GM21529 (cell line): Measurements from ENCODE around the gene DHCR7.
"Not testable (repeated sequence)": the region's sequence is repeated elsewhere in the genome, so short reads cannot be mapped to it uniquely, and the experiment has no call there.

Source experiments
- ATAC-seq: cut with Tn5 transposase; IDR thresholded peaks from one replicate; pipeline ENCODE4 v1.9.1; 2021; ENCODE audit not compliant: unreplicated experiment

Gene DHCR7

DNA sequence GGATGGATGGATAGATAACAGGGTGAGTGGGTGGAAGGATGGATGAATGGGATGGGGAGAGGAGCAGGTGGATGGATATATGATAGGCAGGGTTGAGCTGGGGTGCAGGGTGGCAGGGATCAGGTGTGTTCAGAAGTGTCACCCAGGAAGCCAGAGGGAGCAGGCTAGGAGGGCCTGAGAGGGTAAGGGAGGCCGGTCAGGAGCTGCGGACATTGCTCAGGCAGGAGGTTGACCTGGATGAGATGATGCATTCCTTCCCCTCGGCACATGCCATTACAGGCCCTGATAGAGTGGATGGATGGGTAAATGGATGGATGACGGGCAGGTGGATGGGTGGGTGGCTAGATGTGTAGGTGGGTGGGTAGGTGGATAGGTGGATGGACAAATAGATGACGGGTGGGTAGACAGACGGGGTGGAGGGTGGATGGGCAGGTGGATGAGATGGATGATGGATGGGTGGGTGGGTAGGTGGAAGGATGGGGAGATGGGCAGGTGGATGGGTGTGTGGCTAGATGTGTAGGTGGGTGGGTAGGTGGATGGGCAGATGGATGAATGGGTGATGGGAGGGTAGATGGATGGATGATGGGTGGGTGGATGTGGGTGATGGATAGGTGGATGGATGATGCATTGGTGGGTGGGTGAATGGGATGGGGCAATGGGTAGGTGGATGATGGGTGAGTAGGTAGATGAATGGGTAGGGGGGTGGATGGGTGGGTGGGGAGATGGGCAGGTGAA is 8.0 kb downstream of the DHCR7 start:
- no peak for ATAC-seq

DNA sequence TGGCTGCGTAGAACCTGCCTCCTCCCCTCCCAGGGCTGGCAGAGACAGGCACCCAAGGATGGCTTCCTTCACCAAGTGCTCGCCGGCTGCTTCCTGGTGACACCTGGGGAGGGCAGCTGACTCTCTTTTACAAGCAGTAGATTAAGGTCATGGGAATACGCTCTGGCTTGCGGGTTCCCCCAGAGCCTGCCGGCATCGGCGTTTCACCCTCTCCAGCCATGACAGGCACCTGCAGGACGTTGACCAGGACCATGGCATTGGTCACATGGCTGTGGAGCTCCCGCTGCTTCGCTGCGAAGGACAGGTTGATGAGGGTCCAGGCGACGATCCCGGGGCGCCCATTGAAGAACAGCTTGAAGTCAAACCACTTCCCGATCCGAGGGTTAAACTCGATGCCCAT is 9.5 kb downstream of the DHCR7 start:
- no peak for ATAC-seq

DNA sequence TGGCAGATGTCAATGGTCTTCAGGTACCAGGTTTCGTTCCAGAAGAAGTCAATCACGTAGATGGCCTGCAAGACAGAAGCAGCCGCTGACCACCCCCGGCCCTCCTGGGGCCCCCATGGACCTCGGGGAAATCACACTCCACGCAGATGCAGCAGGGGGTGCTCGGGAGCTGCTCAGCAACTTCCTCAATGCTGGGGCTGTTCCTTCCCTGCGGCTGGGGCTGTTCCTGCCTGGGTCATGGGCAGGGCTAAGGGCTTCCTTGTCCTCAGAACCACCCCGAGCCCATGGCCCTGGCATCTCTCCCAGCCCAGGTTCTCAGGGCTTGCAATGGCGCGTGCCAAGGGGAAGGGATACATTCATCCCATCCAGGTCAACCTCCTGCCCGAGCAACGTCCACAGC is 10.3 kb downstream of the DHCR7 start:
- ATAC-seq = no peak

DNA sequence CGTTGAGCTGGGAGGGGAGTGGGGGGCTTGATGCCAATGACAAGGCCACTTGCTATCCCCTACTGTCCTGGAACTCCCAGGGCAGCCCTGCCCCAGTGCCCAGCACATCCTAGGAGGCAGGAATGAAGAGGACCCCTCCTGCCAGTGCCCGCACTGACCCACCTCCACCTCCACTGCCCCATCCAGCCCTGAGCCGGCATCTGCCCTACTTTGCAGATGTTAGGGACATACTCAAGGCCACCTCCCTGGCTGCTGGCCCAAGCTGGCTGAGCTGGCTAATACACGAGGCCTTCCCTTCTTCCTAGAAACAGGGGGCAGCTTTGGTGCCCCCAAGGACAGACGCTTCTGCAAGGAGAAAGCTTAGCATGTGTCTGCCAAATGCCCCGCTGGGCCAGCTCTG is 10.8 kb downstream of the DHCR7 start:
- ATAC-seq = no peak

DNA sequence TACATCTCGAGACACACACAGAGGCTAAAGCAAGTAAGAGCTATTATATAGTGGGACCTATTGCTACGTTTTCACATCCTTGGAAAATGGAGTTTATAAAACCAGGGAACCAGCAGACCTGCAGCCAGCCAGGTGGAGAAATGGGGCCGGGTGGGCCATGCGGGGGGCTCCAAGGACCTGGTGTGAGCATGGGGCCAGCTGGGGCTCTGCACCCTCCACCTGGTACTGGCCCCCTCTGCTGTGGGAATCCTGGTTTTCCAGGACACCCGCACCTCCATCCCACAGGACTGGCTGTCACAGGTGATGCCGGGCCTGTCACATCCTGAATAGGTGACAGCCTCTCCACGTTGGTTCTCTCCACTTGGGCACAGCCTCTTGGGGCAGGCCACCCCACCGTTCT is 11.3 kb downstream of the DHCR7 start:
- no peak for ATAC-seq

DNA sequence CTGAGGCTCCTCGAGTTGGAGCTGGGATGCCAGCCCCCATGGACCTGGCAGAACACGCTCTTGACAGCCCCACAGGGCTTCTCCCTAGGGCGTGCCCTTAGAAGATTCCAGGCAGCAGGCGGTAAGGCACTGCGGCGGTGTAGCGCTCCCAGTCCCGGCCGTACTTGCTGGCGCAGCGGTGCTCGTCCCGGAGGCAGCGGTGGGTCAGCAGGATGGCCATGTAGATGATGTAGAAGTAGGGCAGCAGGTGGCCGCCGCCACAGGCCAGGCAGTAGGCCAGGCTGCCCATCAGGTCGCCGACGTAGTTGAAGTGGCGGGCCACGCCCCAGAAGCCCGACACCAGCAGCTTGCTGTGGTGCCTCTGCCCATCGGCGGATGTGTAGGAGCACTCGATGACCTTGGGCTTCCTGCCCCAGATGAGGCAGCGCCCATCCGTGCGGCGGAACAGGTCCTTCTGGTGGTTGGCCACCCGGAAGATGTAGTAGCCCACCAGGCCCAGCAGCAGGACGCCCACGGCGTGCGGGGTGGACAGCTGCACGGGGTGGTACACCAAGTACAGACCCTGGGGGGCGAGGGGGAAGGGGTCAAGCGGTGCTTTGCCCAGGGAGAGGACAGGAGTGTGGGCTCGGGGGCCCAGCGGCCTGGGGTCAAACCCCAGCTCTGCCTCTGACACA is 12.8 kb downstream of the DHCR7 start:
- ATAC-seq = no peak

DNA sequence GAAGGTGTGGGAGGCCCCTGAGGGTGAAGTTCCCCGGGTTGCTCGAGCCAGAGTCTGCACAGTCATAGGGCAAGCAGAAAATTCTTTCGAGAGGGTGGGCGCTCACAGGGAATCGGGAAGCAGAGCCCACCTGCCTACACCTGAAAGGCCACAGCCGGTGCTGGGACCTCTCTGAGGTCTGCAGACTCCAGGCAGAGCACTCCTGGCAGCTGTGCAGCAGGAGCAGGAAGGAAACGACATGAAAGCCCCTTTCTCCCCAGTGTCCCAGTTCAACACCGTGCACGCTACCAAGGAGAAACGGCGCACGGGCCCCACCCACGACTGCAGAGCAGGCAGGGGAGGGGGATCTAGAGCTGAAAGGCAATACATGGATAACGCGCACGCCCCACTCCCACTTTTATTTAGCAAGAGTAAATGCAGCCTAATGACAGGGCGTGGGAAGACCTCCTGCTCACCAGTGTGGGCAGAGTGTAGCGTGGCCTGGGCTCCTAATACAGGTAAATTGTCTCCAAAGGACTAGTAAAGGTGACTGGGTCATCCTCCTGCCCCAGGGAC is 13.5 kb downstream of the DHCR7 start:
- ATAC-seq = no peak

DNA sequence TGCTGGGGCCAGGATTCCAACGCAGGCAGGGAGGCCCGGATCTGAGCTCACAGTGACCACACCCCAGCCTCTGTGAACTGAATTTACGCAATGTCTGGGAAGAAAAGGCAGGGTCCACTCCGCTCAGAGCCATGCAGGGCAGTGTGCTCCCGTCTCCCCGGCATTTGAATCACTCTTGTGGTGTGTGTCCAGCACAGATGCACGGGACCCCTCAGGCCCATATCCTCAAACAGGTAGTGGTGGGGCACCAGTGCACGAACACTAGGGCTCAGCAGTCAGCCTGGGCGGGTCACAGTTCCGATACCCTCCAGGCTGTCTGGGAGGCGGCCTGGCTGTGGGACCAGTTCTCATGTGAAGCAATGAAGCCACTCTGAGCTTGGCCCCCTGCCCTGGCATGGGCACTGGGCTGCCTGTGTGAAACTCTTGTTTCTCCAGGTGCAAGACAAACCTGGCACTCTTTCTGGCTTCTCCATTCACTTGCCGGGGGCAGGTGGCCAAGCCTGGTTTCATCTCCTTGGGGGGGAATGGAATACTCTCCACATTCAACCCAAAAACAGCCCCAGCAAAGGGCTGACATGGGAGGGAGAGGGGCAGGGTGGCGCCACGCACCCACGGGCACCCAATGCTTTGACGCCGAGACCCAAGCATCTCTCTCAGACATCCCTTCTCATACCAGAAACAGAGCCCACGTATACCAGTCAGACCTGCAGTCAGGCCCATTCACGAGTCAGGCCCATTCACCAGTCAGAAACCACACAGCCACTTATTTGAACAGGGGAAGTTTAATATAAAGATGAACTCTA is 14.3 kb downstream of the DHCR7 start:
- ATAC-seq = no peak

DNA sequence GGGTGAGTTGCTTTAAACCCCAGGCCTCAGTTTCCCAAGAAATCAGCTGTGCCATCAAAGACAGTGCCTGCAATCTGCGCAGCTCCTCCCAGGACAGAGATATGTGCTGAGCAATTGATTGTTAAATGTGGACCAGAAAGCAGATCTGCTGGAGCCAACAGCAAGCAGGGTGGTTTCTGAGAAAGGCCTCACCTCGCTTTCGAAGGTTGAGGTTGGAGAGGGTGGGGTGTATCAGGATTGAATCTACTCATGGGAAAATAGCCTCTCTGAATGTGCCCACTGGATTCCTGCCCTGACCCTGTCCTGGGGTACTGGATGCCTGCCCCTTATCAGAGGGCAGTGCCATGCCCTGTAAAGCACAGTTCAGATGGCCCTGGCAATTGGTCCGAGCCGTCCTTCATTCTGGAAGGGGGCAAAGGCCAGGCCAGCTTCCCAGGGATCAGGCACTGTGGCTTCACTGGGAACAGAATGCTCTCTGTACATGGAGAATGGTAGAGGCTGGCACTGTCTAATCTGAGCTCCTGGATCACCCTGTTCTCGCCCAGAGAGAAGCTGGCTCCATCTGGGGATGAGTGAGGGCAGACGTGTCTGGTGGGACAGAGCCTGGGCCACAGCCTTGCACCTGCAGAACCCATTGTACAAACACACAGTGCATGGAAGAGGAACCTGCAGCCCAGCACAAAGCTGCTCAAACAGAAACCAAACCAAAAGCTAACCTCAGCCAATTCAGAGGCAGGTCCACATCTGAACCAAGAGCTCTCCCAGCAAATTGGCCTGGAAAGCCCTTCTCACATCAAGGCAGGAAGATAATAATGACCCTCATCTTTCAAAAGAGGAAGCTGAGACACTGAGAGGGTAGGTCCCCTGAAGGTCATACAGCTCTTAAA is 15.2 kb downstream of the DHCR7 start:
- ATAC-seq = no peak

DNA sequence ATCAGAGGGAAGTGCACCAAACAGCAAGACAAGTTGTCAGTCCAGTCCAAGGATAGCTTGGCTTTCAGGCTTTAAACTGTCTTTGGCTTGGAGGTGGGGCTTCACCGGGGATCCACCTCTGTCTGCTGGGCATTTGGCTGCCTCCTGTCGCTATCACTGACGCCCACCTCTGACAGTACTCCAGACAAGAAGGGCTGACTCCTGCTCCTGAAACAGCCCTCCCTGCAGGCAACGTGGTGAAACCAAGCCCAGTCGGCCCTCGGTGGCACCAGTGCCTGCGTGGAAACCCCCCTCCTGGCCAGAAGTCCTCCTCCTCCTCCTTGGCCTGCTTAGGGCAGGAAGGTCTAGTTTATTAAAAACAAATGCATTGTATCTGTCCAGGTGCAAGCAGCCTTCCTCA is 16.9 kb downstream of the DHCR7 start:
- no peak for ATAC-seq

DNA sequence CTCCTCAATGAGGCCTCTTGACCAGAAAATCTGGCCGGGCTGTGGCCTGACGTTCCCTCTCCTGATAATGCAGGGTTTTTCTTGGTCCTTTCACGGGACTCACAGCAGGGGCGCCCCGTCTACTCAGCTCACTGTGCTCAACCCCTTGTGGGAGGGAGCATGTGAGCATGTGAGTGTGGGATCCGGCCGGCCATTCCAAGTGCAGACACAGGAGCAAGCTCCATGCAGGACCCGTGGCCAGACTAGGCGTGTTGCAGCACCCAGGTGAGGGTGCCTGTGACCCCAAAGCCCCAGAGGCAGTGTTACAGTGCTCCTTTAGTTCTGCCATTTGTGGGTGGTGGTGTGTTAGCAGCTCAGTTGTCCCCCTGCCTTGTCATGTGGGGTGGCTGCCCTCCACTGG is 18.0 kb downstream of the DHCR7 start:
- ATAC-seq = no peak

DNA sequence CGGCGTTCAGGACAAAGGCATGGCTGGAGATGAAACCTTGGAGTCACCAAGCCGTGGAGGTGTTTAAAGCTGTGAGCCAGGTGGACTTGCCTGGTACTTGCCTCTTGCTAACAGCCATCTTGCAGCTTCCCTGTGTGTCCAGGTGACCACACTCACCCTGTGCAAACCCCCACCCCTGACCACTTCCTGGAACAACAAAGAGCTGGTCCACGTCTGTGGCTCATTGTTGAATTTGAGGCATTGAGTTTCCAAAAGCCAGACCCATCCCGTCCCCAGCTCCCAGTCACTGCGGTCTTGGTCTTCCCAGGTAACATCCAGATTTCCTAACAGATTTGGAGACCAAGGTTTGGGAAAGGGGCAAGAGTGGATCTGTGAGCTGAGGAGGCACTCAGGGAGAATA is 18.5 kb downstream of the DHCR7 start:
- ATAC-seq = no peak

DNA sequence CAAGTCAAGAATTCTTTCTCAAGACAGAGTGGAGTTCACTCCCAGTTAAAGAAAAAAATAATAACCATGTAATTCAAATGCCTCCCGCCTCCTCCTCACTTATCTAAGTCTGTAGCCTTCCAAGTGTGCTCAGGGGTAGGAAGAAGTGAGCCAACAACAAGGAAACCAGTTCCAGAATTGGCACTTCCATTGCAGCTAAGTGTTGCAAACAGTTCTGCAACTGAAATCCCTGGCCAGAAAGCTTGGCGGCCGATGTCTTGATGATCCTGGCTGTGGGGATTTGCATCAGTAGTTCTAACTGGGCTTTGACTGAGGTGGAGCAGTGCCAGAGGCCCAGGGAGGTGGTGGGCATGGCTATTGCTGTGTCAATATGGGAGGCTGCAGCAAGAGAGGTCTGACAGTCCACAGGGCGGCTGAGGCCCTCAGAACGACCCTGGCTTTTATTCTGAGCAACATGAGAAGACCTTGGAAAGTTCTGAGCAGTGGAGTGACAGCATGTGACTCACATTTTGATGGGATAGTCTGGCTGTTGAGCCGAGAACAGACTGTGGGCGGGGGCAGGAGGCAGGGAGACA is 19.2 kb downstream of the DHCR7 start:
- ATAC-seq = no peak

DNA sequence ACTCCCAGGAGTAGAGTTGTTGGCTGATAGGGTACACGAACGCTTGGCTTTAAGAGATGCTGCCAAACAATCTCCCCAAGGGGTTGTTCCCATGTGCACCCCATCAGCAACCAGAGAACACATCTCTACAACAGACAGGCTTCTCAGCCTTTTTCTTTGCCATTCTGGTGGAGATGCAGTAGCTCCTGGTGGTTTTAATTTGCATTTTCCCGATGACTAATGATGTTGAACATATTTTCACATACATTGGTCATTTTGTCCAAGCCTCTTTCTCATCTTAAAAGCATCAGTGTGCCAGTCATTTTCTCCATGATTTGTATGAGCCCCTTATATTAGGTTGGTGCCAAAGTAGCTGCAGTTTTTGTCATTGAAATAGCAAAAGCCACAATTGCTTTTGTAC is 21.8 kb downstream of the DHCR7 start:
- ATAC-seq = no peak

DNA sequence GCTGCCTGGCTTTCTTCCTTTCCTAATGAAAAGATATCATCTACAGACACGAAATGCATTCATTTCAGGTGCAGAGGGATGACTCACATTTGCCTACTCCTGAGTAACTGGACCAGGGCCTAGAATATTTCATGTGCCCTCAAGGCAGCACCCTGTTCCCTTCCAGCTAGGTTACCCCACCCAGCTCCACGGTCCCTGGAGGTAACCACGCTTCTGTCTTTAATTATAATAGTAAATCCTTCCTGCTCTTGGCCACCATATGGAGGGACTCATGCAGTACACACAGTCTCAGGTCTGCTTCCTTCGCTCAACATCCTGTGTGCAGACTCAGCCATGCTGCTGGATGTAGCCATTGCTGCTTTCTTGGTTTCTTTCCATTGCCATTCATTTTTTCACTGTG is 22.3 kb downstream of the DHCR7 start:
- no peak for ATAC-seq

DNA sequence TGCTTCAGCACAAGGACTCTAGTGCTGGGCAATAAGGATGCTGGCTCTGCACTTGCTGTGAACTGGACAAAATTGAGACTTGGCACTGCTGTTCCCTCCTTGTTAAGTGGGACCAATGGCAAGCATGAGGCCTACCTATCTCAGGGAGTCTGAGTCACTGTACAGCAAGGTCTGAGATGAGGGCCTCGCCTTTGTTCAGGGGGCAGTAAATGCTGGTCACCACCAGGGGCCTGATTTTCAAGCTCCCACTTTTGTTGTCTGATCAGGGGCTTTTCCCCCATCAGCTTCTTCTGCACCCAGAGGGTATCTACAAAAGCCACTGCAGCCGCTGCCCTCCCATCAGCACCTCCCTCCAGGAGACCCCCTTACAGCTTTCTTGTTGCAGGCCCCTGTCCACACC is 22.8 kb downstream of the DHCR7 start:
- no peak for ATAC-seq

DNA sequence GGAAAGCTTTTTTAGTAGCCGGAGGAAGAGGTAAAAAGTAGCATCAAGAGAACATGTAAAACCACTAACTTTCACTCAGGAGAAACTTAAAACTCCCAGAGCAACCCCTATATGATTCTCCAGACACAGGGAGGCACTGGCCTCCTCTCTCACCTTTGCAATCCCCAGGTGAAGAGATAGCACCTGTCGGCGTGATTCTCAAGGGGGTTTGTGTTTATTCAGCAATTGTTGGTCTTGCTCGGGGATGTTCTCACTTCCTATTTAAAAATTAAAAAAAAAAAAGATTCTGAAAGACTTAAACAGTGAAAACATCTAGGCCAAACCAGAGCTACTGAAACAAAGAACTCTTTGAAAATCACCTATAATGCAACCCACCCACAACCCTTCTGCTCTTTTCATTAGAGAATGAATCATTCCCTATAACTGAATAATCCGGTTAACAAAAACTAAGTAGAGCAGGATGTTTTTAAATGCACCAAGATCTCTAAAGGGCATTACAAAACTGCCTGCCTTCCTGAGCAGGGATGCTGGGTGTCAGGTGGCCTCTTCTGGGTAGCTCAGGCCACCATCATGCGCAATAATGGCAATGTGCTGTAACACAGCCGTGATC is 24.9 kb downstream of the DHCR7 start:
- ATAC-seq = no peak

DNA sequence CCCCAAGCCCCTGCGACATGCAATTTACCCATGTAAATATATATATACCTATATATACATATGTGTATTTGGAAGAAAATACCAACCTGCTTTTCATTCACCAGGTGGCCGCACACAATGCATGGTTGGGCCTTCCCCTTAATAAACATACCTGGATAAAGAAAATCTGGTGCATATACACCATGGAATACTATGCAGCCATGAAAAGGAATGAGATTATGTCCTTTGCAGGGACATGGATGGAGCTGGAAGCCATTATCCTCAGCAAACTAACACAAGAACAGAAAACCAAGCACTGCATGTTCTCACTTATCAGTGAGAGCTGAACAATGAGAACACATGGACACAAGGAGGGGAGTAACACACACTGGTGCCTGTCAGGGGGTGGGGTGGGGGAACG is 25.9 kb downstream of the DHCR7 start:
- not testable (repeated sequence) for ATAC-seq

DNA sequence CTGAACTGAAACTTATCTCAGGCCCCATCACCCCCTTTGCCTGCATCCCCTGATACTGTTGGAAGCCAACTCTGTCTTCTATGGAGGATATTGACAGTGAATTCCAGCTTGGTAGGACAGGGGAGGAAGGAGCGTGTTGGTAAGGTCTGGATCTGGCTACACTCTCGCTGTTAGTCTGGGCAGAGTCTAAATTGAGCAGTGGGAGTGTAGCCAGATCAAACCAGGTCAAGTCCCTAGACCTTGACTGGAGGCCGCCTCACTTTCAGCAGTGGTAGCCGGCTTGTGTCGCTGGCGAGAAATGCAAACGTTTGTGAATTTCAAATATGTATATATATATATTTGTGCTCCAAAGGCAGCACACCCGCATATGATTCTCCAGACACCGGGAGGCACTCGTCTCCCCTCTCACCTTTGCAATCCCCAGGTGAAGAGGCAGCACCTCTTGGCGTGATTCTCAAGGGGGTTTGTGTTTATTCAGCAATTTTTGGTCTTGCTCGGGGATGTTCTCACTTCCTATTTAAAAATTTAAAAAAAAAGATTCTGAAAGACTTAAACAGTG is 26.7 kb downstream of the DHCR7 start:
- no peak for ATAC-seq
